K562 (cell line): ENCODE data around the gene AKT1S1. TPM values are rescaled to one million over a fixed set of nuclear protein-coding genes. Genes with fewer than 3 reads are reported as not detected.

Experiments used
- ATF7 ChIP-seq: fragments of 450-650 bp; IDR thresholded peaks from 2 replicates; pipeline ENCODE4 v1.7.1; 2014; ENCODE audit warnings: mild to moderate bottlenecking, moderate library complexity
- CBFB ChIP-seq: sonication (generic); formaldehyde crosslinking; IDR thresholded peaks from 2 replicates; pipeline ENCODE4 v1.4.0; 2020; ENCODE audit warnings: mild to moderate bottlenecking, missing genetic modification reagents
- EP400 ChIP-seq: fragments of 450-650 bp; IDR thresholded peaks from 2 replicates; pipeline ENCODE4 v1.6.1; 2017; ENCODE audit warnings: antibody characterized with exemption, mild to moderate bottlenecking, moderate library complexity
- ETS1 ChIP-seq: conservative IDR thresholded peaks from 2 replicates; pipeline ENCODE4 v1.6.1; 2011; ENCODE audit warnings: low read depth, mild to moderate bottlenecking, low read length; ENCODE audit not compliant: control insufficient read depth
- FOXO4 ChIP-seq: fragments of 450-650 bp; formaldehyde crosslinking; IDR thresholded peaks from 2 replicates; pipeline ENCODE4 v1.4.0; 2020; ENCODE audit warnings: mild to moderate bottlenecking, moderate library complexity
- FOXP1 ChIP-seq: sonication (generic); formaldehyde crosslinking; IDR thresholded peaks from 2 replicates; pipeline ENCODE4 v1.8.0; 2022; ENCODE audit warnings: mild to moderate bottlenecking, missing genetic modification reagents
- HLTF ChIP-seq: fragments of 450-650 bp; IDR thresholded peaks from 2 replicates; pipeline ENCODE4 v1.6.1; 2016
- MAFF ChIP-seq: IDR thresholded peaks from 2 replicates; pipeline ENCODE4 v1.6.1; 2012; ENCODE audit warnings: low read length, improper control_type of control experiment
- MLLT1 ChIP-seq, 2 experiments: fragments of 450-650 bp; IDR thresholded peaks; 2 replicates each; pipeline ENCODE4 v1.6.1; 2016
- NCOA4 ChIP-seq: fragments of 450-650 bp; IDR thresholded peaks from 2 replicates; pipeline ENCODE4 v1.6.1; 2018; ENCODE audit warnings: mild to moderate bottlenecking; ENCODE audit not compliant: partially characterized antibody
- NFYB ChIP-seq: IDR thresholded peaks from 2 replicates; pipeline ENCODE4 v1.6.1; 2011; ENCODE audit warnings: mild to moderate bottlenecking, moderate library complexity; ENCODE audit not compliant: insufficient read length; ENCODE audit errors: extremely low read depth
- OTX1 ChIP-seq: fragments of 450-650 bp; formaldehyde crosslinking; IDR thresholded peaks from 2 replicates; pipeline ENCODE4 v1.4.0; 2022; ENCODE audit warnings: mild to moderate bottlenecking
- RFX1 ChIP-seq: fragments of 450-650 bp; IDR thresholded peaks from 2 replicates; pipeline ENCODE4 v1.6.1; 2016; ENCODE audit warnings: mild to moderate bottlenecking, moderate library complexity
- RNF219 ChIP-seq: fragments of 250-450 bp; sonication (Bioruptor Pico); IDR thresholded peaks from 2 replicates; pipeline ENCODE4 v1.5.0; 2022; ENCODE audit warnings: mild to moderate bottlenecking
- RUNX1 ChIP-seq: sonication (generic); IDR thresholded peaks from 2 replicates; pipeline ENCODE4 v1.6.1; 2016; ENCODE audit warnings: antibody characterized with exemption, low read depth
- SIN3A ChIP-seq, 2 experiments: fragments of 150-350 bp in 1 of 2; IDR thresholded peaks; 2 replicates each; pipeline ENCODE4 v1.6.1; 2011 to 2016; ENCODE audit warnings: borderline replicate concordance in 2 of 2, low read depth in 2 of 2, low read length in 2 of 2, mild to moderate bottlenecking in 2 of 2, moderate library complexity in 2 of 2; ENCODE audit not compliant: control insufficient read depth in 1 of 2
- THAP12 ChIP-seq: fragments of 250-450 bp; sonication (Bioruptor Pico); IDR thresholded peaks from 2 replicates; pipeline ENCODE4 v1.9.0; 2021; ENCODE audit warnings: mild to moderate bottlenecking, inconsistent platforms
- polyA plus RNA-seq, 8 experiments: library from polyadenylated mRNA; depleted of rRNA in 4 of 8; stranded (reverse) in 5 of 8; unstranded in 3 of 8; fragments of >200 nt; fragmentation: Nextera tagmentation in 2 of 8; fragmentation: Illumina TruSeq in 1 of 8; extraction: Ambion mirVana in 2 of 8; extraction: Trizol in 1 of 8; gene quantifications; 2 replicates each; pipeline versions ENCODE4 v1.2.1 to v1.2.3, GENCODE V29; 2011 to 2014; ENCODE audit warnings: inconsistent platforms in 1 of 8, missing spikeins in 1 of 8
- total RNA-seq, 7 experiments: library from RNA; depleted of rRNA in 6 of 7; stranded (reverse); fragments of >200 nt in 6 of 7; fragmentation: Illumina TruSeq in 2 of 7; extraction: Trizol in 2 of 7; gene quantifications; 2 replicates each; pipeline versions ENCODE4 v1.2.1 to v1.2.3, GENCODE V29; 2011 to 2021; ENCODE audit warnings: low replicate concordance in 1 of 7

AKT1S1 gene
- total and polyA plus RNA-seq, 9 of the 15 experiments (the other 6 are each of a cell fraction or from before 2014, with no cell fraction given) = 1.2 to 50.3 (median 17.1) TPM

GRCh38 chr19:49869484-49870308 lies 7.5 kb downstream of the AKT1S1 start (continued):
- TF ChIP-seq MLLT1 (IDR thresholded peaks at IDR 0.05) (peak; percentile 84 to 89; a peak in 3 of 4 replicates), RFX1 (peak; percentile 80; the same call in 1 of the 2 replicates), MAFF (no peak), ETS1 (peak; percentile 54; the same call in 1 of the 2 replicates), EP400 (peak; percentile 75), FOXP1 (CRISPR knock-in tag) (peak; percentile 46; the same call in 1 of the 2 replicates), RNF219 (CRISPR knock-in tag) (no peak), HLTF (peak; percentile 13; the same call in 1 of the 2 replicates), RUNX1 (0 out of 2 replicates have a peak, but pooled peaks have one; percentile 46), ATF7 (peak; percentile 70), CBFB (CRISPR knock-in tag) (peak; percentile 86; the same call in 1 of the 2 replicates), FOXO4 (CRISPR knock-in tag) (no peak), NFYB (peak; percentile 80), THAP12 (CRISPR knock-in tag) (peak; percentile 54; the same call in 1 of the 2 replicates), OTX1 (CRISPR knock-in tag) (0 out of 2 replicates have a peak, but pooled peaks have one; percentile 59), NCOA4 (no peak), SIN3A (IDR thresholded peaks at IDR 0.05; ENCODE audit: borderline replicate concordance in 2 of 2, control insufficient read depth in 1 of 2, low read depth in 2 of 2, low read length in 2 of 2) (peak in 1 of 2 experiments; percentile 74; a peak in 1 of 4 replicates)
